GM18868 (cell line): Measurements from ENCODE around the gene RNLS.

ENCODE experiments used
- ATAC-seq: cut with Tn5 transposase; IDR thresholded peaks from one replicate; pipeline ENCODE4 v1.9.1; 2021; ENCODE audit warnings: mild to moderate bottlenecking, moderate library complexity; ENCODE audit not compliant: unreplicated experiment

Gene RNLS

GRCh38 chr10:88482220-88482619 is 100.9 kb downstream of the RNLS start:
- no peak for ATAC-seq

DNA sequence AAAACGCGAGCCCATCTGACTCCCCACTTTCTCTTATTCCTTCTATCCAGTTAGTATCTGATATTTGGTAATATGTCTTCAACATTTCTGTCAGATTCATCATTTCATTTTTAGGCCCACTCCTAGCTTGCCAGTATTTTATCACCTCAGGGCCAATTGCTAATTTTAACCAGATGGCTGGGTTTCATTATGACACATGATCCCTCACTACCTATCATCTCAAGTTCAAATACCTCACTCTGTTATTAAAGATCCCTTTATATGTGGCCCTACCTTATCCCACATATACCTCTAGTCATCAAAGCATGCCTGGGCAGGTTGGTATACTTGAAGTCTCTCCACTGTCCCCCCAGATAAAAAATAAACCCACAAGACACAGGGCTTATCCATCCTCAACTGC is 104.9 kb downstream of the RNLS start:
- ATAC-seq: no peak

GRCh38 chr10:88477343-88478085 is 105.6 kb downstream of the RNLS start:
- no peak for ATAC-seq

DNA sequence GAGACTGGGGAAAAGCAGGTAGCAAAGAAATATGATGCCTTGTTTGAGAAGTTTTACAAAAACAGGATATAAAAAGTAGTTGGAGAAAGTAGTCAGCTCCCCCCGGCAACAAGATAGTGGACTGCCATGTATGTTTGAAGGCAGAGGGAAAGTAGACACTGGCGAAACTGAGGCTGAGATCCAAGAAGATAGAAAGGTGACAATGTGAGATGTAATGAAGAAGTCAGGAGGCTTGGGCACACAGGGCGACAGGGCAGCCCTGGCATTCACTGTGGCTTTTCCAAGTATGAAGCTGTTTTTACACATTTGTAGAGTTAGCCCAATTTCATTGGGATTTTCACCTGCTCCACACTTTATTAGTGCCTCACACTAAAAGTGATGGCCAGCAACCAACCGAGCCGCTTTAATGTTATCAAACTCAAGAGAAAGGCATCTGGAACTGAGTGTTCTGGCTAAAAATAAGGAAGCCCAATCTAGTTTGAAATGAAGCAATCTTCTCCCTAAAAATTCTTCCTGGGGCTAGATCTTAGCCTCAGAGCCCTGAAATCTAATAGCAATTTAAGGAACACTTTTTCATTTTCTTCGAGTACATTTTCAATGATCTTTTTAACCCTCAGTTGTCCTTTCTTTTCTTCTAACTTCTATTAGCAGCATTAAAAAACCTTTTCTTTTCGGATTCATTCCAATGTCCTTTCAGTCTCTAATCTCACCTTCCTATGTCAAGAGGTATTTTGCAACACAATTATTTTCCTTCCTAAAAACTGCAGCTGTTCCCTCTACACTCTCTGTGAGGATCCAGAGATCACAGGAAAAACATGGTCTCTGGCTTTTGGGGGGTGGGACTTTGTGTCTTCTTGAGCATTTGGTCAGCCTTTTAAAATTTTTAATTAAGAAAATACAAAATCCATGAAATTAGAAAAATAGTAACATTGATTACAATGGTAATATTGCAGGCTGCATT is 108.0 kb downstream of the RNLS start:
- ATAC-seq: no peak

GRCh38 chr10:88473989-88474883 is 108.9 kb downstream of the RNLS start:
- ATAC-seq: no peak

DNA sequence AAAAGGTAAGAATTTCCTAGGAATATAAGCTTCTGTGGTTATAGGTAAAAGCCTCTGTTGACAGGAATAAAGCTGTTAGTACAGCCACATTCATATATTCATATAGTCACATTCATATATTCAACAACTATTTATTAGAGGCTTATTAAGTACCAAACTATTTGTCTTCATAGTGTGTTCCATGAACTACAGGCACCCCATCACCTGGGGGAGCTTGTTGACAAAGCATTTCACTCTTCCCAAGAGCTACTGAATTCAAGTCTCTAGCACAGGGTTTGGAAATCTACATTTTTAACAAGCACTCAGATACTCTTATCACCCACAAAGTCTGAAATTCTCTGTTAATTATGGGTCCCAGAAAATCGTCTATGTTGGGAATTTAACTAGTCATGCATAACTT is 110.6 kb downstream of the RNLS start:
- ATAC-seq: no peak

DNA sequence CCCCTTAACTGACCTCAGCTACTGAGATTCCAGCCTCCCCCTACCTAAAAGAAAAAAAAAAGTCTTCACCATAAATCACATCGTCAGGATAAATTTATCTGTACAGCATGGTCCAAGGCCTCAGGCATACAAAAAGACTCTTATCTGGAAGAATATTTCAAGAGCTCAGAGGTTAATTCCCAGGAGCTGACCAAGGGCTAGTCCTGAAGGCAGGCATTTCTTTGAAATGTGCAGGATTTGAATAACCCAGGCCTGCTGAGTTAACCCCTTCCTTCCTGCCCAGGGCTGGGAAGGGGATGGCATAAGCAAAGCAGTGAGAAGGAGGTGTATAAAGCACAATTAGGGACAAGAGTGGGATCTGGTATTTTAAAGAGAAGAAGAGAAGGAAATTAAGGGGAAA is 111.2 kb downstream of the RNLS start:
- no peak for ATAC-seq

DNA sequence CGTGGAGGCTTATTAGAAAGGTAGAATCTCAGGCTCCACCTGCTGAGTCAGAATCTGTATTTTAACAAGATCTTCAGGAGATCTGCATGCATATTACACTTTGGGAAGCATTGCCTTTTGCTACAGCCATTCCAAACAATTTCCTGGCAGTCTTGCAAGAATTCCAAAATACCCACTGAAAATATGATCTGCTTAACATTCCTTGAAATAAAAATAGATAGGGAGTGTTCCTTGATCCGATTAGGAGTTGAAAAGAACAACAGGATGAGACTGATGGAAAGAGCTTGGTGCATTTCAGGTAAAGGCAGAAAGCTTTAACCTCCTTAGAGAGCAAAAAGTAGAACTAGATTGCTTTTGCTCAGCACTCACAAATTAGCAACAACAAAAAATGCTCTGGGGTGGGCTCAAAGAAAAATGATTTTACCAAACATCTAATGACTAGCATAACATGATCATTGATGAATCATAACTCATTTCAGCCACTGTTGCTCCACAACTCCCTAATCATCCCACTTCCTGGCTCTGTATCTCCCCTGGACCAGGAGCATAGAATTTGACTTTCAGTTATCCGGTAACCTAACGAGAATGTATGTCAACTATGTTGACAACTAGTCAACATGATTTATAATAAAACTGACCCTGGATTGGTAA is 115.2 kb downstream of the RNLS start:
- no peak for ATAC-seq

- no peak for ATAC-seq
Observed at GRCh38 chr10:88466786-88467185, 116.3 kb downstream of the RNLS start.

DNA sequence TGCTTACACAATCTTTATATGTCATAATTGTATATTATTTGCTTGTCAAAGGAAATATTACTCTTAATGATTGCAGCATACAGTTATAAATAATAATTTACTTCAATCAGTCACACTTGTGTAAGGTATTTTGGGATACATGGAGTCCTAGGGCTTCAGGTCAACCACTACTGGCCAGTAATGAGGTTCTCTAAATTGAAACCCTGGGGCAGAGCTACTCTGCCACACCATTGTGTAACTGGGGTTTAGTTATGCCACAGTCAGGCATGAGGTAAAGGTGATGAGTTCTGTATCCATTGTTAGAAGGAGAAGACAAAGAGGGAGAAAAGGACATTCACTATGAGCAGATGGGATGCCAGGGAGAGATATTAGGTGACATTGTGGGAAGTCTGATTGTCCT is 117.4 kb downstream of the RNLS start:
- ATAC-seq: no peak

DNA sequence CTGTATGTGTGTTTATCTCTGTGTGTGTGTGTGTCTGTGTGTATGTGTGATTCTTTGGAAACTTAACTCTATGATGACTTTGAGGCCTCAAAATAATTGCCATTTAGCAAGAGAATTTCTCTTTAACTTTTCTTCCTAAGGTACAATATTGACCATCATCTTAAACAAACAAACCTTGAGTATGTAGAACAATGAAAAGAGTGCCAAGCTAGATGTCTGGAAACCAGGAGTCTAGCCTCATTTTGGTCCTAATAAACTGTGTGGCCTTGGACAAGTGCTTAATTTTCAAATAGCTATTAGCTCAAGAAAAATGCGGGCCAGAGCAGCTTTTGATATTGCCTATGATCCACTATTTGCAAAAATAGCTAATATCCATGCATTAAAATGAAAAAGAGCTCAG is 119.3 kb downstream of the RNLS start:
- no peak for ATAC-seq

DNA sequence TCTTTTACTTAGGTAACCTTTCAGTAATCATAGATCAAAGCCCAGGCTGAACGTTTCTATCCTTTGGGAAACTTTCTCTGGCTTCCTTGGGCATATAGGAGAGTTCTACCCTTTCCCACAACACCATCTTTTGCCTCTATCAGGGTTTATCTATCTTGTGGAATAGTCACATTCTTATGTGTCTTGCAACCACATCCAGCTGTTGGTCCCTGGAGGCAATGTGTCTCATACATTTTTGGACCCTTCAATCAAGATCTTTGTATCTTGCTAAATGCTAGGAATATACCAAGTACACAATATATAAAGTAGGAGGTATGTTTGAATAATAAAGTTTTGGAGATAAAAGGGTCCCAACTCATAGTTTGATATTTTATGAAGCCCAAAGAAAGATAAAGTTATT is 121.7 kb downstream of the RNLS start:
- no peak for ATAC-seq

DNA sequence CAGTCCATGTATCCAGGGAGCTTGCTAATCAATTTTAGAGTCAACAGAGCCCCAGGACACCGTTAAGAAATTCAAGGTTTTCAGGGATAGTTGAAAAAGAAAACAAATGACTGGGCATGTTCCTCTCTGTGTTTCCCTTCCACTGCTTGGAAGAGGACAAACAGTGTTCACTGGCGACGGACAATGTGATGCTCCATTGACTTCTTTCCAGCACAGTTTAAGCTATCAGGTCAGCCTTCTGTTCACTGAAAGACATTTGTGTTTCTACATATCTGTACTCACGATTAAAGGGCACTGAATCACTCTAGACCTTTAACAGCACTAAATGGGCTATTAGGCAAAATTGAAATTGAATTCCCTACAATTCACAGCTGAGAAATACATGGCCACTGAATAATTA is 123.6 kb downstream of the RNLS start:
- ATAC-seq: no peak

DNA sequence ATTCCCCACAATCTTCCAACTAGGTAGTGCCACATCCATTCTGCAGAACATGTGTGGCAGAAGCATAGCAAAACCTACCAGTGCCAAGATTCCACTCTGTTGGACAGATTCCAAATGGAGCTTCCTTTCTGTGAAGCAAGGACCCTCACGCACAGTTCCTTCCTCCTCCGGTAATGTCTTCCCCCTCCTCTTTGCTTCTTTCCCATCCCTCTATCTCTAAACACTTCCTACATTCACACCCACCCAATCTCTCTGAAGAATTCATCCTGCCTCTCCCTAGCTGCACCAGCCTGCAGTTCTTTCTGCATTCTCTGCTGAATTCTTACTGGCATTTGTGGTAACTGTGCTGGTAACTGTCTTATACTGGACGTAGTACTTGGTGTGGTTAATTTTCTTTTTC is 124.9 kb downstream of the RNLS start:
- ATAC-seq: no peak

GRCh38 chr10:88457660-88458059 is 125.5 kb downstream of the RNLS start:
- ATAC-seq: no peak

DNA sequence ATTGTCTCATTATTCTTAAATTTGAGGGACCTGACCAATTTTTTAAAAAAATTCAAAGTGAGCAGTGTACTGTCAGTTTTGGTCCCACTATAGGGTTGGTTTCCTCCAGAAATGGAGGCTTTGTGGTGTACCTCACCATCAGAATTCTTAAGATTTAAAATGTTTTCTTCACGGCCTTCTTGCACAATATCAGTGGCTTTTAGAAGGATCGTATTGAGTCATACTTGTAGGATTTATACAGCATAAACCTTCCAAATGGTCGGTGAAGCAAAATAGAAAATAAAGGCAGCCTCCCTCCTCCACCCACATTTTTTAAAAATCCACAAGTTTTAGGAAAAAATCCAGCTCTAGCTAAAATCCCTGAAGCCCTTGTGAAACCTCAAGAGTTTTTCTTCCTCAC is 126.4 kb downstream of the RNLS start:
- ATAC-seq: no peak

DNA sequence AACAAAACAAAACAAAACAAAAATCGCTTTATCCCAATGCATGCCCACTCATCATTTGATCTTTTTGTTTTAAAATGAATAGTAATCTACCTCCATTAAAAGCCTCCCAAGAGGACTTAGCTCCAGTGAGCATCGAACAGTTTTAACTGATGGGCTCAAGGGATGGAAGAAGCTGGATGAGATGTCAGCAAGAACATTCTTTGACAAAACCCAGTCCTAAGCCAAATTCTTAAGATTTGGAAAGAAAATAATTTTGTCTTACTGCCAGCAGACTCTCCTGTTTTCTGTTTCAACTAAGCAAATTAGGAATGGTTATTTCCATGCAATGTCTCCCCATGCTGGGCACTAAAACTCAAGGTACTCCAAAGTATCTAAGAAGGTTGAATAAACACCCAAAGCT is 127.3 kb downstream of the RNLS start:
- no peak for ATAC-seq

GRCh38 chr10:88450201-88450600 is 132.9 kb downstream of the RNLS start:
- no peak for ATAC-seq

DNA sequence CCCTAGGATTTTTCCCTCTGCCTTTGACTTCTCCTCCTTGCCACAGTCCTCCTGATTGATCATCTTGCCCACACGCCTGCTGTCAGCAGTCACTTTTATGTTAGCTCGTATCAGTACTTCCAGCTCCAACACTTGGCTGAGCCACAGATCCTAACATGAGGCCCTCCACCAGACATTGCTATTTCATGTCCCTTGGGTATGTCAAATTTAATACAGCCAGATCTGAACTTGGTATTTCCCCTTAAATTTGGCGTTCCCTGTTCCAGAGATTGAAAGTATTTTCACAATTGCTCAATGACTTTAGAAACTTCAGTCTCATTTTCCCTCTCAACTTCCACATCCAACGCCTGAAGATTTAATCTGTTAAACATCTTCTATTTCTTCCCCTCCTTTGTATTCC is 140.4 kb downstream of the RNLS start:
- ATAC-seq: no peak

GRCh38 chr10:88440541-88440940 is 142.6 kb downstream of the RNLS start:
- ATAC-seq: no peak

- no peak for ATAC-seq
Observed at GRCh38 chr10:88439932-88440331, 143.2 kb downstream of the RNLS start.
